Measurements from ENCODE around the gene IFNA7.
A peak's percentile ranks its signal among the peaks of the same experiment; 100 is the strongest.
"Not testable (repeated sequence)": the region's sequence is repeated elsewhere in the genome, so short reads cannot be mapped to it uniquely, and the experiment has no call there.

IFNA7 gene

DNA sequence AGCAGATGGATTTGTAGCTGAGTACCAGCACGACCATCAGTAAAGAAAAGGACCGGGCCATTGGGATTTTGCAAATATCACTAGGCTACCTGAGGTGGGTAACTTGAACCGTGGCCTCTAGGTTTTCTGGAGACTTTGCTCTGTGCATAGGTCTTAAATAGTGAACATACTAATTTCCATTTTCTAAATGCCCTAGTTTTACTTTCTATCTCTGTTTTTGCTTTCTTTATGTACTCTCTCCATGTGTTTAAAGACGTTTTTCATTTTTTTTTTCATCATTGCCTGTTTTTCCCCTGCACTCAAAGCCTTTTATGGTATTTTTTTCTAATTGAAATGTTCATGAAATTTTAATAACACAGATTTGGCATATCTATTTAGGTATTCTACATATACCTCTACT lies at the start of gene IFNA7:
Gene IFNA7 (minus strand): TSS at position 101 of the 400 bp plus-strand sequence. CDS start 40 bp downstream, at position 61.
- H3K27ac Mint-ChIP-seq; H3K4me3 Mint-ChIP-seq; H3K4me1 Mint-ChIP-seq (ENCODE audit: low read depth); H3K36me3 Mint-ChIP-seq; H3K9me3 Mint-ChIP-seq (ENCODE audit: low read depth): not testable (repeated sequence)
- H3K27me3 Mint-ChIP-seq: peaks cover 13% of the 10 kb centered on the region

GRCh38 chr9:21251638-21252037 lies 49.6 kb upstream of the IFNA7 start:
- Mint-ChIP-seq H3K27ac (no peak overlapping the region), H3K4me1 (ENCODE audit: low read depth) (peaks cover 5% of the 10 kb centered on the region), H3K27me3 (peaks cover 5% of the 10 kb centered on the region), H3K36me3 (no peaks in the 10 kb centered on the region), H3K9me3 (ENCODE audit: low read depth) (no peaks in the 10 kb centered on the region), H3K4me3 (no peak overlapping the region)

DNA sequence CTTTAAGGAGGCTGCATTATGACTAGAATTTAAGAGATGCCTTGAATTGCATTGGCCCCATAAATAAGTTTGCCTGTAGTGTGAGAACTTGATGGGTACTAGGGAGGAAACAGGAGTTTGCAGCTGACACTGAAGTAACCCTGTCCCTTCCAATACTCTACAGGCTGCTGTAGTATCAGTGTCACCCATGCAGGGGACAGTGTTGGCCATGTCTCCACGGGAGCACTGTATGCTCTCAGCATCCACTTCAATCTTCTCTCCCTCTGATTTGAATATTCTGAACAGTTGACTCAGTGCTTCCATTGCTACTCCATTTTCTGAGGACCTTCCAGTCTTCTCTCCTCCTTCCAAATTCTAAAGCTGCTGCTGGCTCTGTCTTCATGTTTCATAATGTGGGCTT lies 49.2 kb upstream of the IFNA7 start:
- peaks cover 5% of the 10 kb centered on the region for H3K4me1 Mint-ChIP-seq (ENCODE audit: low read depth)
- no peak overlapping the region for H3K27ac Mint-ChIP-seq
- peaks cover 5% of the 10 kb centered on the region for H3K27me3 Mint-ChIP-seq
- H3K4me3 Mint-ChIP-seq: no peak overlapping the region
- no peaks in the 10 kb centered on the region for H3K9me3 Mint-ChIP-seq (ENCODE audit: low read depth)
- H3K36me3 Mint-ChIP-seq: no peaks in the 10 kb centered on the region

DNA sequence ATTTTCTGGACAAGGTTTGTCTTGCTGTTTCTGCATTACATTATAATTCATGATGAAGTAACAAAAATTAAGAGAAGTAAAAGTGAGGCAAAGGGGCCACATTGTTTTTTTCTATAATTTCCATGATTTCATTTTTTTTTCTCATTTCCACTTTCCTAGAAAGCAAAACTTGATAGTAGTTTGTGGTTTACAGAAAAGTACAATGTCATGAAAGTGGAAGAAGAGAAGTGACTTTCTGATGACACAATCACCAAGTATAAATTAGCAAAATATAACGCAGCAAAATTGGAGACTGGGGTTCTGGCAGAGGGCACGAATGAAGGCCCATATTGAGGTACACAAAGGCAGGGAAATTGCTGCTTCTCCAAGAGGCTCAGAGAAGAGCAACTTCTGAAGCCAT lies 42.8 kb upstream of the IFNA7 start:
- Mint-ChIP-seq H3K27me3 (peaks cover 5% of the 10 kb centered on the region), H3K36me3 (no peaks in the 10 kb centered on the region), H3K27ac (no peak overlapping the region)

DNA sequence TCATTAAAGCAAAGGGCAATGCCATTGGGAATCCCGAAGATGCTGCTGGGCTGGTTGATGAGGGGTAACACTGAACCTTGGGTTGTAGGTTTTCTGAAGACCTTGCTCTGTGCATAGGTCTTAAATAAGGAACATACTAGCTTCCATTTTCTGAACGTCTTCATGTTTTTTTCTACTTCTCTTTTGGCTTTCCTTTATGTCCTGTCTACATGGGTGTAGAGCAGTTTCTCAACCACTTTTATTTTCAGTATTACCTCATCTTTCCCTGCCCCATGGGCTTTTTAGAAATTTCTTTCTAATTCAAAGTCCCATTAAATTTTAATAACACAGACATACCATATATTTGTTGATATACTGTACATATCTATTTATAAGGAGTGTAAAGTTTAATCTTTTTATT lies 37.9 kb upstream of the IFNA7 start, which contains the start of gene IFNA14:
Gene IFNA14 (minus strand): TSS at position 95 of the 400 bp plus-strand sequence. CDS start 70 bp downstream, at position 25.
- no peak within 1 kb of the TSS for H3K4me3 Mint-ChIP-seq
- no peaks in the 10 kb centered on the region for H3K9me3 Mint-ChIP-seq (ENCODE audit: low read depth)
- no peaks in the 10 kb centered on the region for H3K36me3 Mint-ChIP-seq
- H3K27ac Mint-ChIP-seq: no peak within 1 kb of the TSS
- peaks cover 7% of the 10 kb centered on the region for H3K27me3 Mint-ChIP-seq
- peaks cover 9% of the 10 kb centered on the region for H3K4me1 Mint-ChIP-seq (ENCODE audit: low read depth)

More for the DNA sequence above, 42.8 kb upstream of the IFNA7 start:
- Mint-ChIP-seq H3K9me3 (ENCODE audit: low read depth) (no peaks in the 10 kb centered on the region), H3K4me3 (no peak overlapping the region), H3K4me1 (ENCODE audit: low read depth) (no peaks in the 10 kb centered on the region)

DNA sequence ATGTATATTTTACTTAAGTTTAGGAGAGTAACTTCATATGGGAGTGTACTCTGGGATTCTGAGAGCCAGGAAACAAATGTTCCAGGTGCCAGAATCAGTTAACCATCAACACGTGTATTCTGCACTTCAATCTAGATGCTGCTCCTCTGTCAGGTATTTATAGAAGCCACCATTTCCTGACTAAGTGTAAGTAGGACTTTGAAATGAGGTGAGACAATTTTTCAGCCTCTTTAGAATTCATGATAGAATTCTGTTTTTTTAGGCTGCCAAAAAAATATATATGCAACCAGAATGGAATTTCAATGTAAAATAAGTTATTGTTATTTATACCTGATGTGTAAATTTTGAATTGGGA lies 34.3 kb upstream of the IFNA7 start:
- H3K36me3 Mint-ChIP-seq: not testable (repeated sequence)
- peak overlapping the region; percentile 72 for H3K4me3 Mint-ChIP-seq

DNA sequence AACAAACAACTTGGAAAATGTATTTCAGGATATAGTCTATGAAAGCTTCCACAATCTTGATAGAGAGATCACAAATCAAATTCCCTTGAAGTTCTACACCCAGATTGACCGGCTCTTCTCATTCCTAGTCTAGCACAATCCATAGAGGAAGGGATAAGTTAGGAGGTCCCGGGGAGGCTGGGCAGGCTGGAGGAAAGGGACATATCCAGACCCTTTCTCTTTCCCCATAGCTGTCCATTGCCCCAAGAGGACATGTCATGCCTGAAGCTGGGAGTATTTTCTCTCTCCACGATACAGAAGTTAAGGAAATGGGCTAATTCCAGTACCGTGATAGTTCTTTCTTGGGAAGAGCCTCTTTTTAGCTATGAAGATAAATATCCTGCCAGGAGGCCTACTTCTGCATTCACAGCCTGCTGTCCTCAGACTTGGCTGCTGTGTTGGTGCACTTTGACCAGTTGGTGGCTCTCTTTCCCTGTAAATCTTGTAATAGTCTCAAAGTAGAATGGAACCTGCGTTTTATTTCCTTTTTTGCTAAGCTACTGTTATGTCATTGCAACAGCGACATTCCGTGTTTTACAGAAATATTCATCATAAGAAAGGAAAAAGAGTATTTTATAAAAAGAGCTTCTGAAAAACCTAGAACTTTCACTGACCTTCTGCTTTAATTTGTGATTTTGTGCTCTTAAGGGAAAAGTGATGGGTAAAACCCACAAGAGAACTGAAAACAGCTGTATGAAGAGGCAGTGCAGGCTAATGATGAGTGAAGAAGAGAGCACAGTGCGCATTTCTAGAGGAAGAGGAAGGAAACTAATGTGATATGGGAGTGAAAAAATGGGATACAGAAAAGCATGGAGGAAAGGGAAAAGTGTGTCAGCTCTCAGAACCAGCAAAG lies 33.7 kb upstream of the IFNA7 start:
- H3K27me3 Mint-ChIP-seq: not testable (repeated sequence)
- peak overlapping the region; percentile 72 for H3K4me3 Mint-ChIP-seq

More for the DNA sequence above, 34.3 kb upstream of the IFNA7 start:
- not testable (repeated sequence) for H3K4me1 Mint-ChIP-seq (ENCODE audit: low read depth); H3K9me3 Mint-ChIP-seq (ENCODE audit: low read depth); H3K27ac Mint-ChIP-seq; H3K27me3 Mint-ChIP-seq

GRCh38 chr9:21234153-21234687 lies 32.2 kb upstream of the IFNA7 start:
- Mint-ChIP-seq H3K4me1 (ENCODE audit: low read depth) (peaks cover 9% of the 10 kb centered on the region), H3K4me3 (no peak overlapping the region), H3K27ac (no peak overlapping the region), H3K36me3 (no peaks in the 10 kb centered on the region), H3K9me3 (ENCODE audit: low read depth) (no peaks in the 10 kb centered on the region), H3K27me3 (peaks cover 3% of the 10 kb centered on the region)

More for the DNA sequence above, 33.7 kb upstream of the IFNA7 start:
- H3K27ac Mint-ChIP-seq; H3K9me3 Mint-ChIP-seq (ENCODE audit: low read depth); H3K36me3 Mint-ChIP-seq; H3K4me1 Mint-ChIP-seq (ENCODE audit: low read depth): not testable (repeated sequence)

DNA sequence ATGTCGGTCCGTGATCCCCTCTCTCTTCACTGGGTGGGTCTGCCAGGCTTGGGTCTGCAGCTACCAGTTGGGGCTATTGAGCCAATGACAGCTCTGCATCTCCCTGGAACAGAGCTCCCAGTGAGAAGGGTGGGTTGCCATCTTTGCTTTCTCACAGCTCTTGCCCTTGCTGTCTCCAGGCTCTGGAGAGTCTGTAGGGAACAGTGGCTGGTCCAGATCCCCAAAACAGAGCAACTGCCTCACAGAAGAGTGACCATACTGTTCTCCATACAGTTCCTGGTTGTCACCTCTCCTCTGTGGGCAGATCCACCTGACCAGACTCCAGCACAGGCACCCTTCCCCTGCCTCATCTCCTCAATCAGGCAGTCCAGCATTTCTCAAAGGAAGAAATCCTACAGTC lies 31.3 kb upstream of the IFNA7 start:
- Mint-ChIP-seq H3K27me3 (peaks cover 2% of the 10 kb centered on the region), H3K4me3 (no peak overlapping the region), H3K4me1 (ENCODE audit: low read depth) (peaks cover 9% of the 10 kb centered on the region), H3K27ac (no peak overlapping the region), H3K36me3 (no peaks in the 10 kb centered on the region), H3K9me3 (ENCODE audit: low read depth) (no peaks in the 10 kb centered on the region)

- Mint-ChIP-seq H3K36me3 (no peaks in the 10 kb centered on the region), H3K4me1 (ENCODE audit: low read depth) (no peaks in the 10 kb centered on the region), H3K9me3 (ENCODE audit: low read depth) (no peaks in the 10 kb centered on the region), H3K27me3 (peaks cover 5% of the 10 kb centered on the region), H3K4me3 (no peak within 1 kb of the TSS), H3K27ac (no peak within 1 kb of the TSS)
These were observed 26.1 kb upstream of the IFNA7 start, which contains the start of gene IFNA17 for GRCh38 chr9:21228122-21228521. IFNA17 (minus strand) TSS chr9:21228222; CDS start chr9:21228173, 49 bp downstream.

DNA sequence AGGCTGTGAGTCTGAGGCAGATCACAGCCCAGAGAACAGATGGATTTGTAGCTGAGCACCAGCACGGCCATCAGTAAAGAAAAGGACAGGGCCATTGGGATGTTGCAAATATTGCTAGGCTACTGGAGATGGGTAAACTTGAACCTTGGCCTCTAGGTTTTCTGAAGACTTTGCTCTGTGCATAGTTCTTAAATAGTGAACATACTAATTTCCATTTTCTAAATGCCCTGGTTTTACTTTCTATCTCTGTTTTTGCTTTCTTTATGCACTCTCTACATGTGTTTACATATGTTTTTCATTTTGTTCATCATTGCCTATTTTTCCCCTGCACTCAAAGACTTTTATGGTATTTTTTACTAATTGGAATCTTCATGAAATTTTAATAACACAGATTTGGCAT lies 15.2 kb upstream of the IFNA7 start, which contains the start of gene IFNA16:
Gene IFNA16 (minus strand): TSS at position 101 of the 400 bp plus-strand sequence. CDS start 6 bp downstream, at position 95.
- peaks cover 19% of the 10 kb centered on the region for H3K27me3 Mint-ChIP-seq
- H3K4me1 Mint-ChIP-seq (ENCODE audit: low read depth); H3K36me3 Mint-ChIP-seq; H3K27ac Mint-ChIP-seq; H3K4me3 Mint-ChIP-seq; H3K9me3 Mint-ChIP-seq (ENCODE audit: low read depth): not testable (repeated sequence)

GRCh38 chr9:21213411-21214326 lies 11.7 kb upstream of the IFNA7 start:
- not testable (repeated sequence) for H3K27ac Mint-ChIP-seq; H3K27me3 Mint-ChIP-seq; H3K9me3 Mint-ChIP-seq (ENCODE audit: low read depth); H3K36me3 Mint-ChIP-seq; H3K4me1 Mint-ChIP-seq (ENCODE audit: low read depth)
- peak overlapping the region; percentile 36 for H3K4me3 Mint-ChIP-seq

DNA sequence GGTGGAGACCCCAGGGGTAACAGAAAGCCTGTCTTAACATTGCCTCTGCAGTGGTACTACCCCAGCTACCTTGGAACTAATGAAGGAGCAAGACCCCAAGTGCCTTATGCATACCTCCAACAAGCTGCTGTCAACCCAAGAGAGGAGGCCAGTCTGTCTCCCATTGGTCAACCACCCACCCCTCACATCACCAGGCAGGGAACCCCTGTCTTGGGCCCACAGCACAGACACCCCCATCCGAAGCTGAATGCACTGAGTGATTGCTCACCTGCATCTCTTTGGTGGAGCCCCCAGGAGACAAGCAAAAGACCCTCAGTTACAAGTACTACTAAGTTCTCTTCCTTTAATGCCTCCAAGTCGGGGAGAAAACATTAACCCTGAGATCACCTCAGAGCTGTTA lies 10.2 kb upstream of the IFNA7 start:
- H3K27me3 Mint-ChIP-seq; H3K4me1 Mint-ChIP-seq (ENCODE audit: low read depth); H3K9me3 Mint-ChIP-seq (ENCODE audit: low read depth); H3K4me3 Mint-ChIP-seq; H3K27ac Mint-ChIP-seq; H3K36me3 Mint-ChIP-seq: not testable (repeated sequence)

DNA sequence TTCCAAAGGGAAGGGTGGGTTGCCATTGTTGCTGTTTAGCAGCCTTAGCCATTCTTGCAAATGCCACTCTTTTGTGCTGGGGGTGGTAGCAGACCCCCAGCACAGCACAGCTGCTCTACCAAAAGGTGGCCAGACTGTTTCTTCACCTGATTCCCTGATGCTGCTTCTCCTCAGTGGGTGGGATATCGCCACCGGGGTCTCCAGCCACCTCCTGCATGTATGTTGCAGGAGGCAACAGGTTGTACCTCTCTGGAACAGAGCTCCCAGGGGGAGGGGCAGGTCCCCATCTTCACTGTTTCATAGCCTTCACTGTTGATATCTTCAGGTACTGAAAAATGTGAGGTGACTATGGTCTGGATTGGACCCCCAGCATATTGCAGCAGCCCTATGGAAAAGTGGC lies 8.8 kb upstream of the IFNA7 start:
- not testable (repeated sequence) for H3K4me3 Mint-ChIP-seq; H3K27me3 Mint-ChIP-seq; H3K27ac Mint-ChIP-seq; H3K9me3 Mint-ChIP-seq (ENCODE audit: low read depth); H3K36me3 Mint-ChIP-seq; H3K4me1 Mint-ChIP-seq (ENCODE audit: low read depth)

GRCh38 chr9:21210311-21210710 lies 8.3 kb upstream of the IFNA7 start:
- no peak overlapping the region for H3K27ac Mint-ChIP-seq
- H3K36me3 Mint-ChIP-seq: peaks cover 2% of the 10 kb centered on the region
- H3K4me3 Mint-ChIP-seq: no peak overlapping the region
- H3K4me1 Mint-ChIP-seq (ENCODE audit: low read depth): peaks cover 4% of the 10 kb centered on the region
- H3K9me3 Mint-ChIP-seq (ENCODE audit: low read depth): no peaks in the 10 kb centered on the region
- H3K27me3 Mint-ChIP-seq: peaks cover 8% of the 10 kb centered on the region
